Measurements from ENCODE around the gene APBA2. TPM values are rescaled to one million over a fixed set of nuclear protein-coding genes. Genes with fewer than 3 reads are reported as not detected.

The APBA2 gene
- total RNA-seq, 1 experiment from 2014 or later: not detected

DNA sequence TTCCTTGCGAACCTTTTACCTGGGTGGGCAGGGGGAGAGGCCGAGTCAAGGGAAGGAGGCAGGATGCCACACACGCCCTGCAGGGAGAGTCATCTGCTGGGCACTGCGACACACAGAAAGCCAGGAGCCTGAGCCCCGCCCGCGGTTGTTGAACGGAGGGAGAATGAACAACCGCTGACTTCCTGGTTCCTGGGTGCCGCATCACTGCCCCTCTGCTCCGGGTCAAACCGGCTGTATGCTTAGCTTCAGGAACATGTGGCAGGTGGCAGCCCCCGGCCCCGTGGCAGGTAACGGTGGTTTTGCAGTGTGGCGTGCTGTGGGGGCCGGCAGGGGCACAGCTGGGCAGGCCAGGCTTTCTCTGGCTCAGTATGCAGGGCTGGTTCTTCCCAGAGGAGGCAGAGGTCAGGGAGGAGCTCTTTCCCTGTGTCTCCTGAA, 33.4 kb downstream of the APBA2 start:
- H3K4me3 ChIP-seq (ENCODE audit: low read length): no peak overlapping the region
- H3K27ac ChIP-seq (ENCODE audit: low read length): no peak overlapping the region
- no peaks in the 10 kb centered on the region; the same call in 1 of the 2 replicates for H3K9me3 ChIP-seq (ENCODE audit: low read length)
- H3K4me1 ChIP-seq (ENCODE audit: low read length): no peaks in the 10 kb centered on the region
- H4K20me1 ChIP-seq (ENCODE audit: insufficient read depth, low read depth, low read length): no peaks in the 10 kb centered on the region
- no peaks in the 10 kb centered on the region for H3K36me3 ChIP-seq (ENCODE audit: insufficient read depth, low read length)
- H3K79me2 ChIP-seq (ENCODE audit: low read length): no peaks in the 10 kb centered on the region
- DNase-seq: no peak
- H3K9ac ChIP-seq (ENCODE audit: low read length): no peak overlapping the region
- H3K27me3 ChIP-seq (ENCODE audit: low read length): no peaks in the 10 kb centered on the region
- H2AFZ ChIP-seq (ENCODE audit: low read length): no peak overlapping the region
- H3K4me2 ChIP-seq (ENCODE audit: low read depth, low read length, poor library complexity, severe bottlenecking): no peak overlapping the region
- H3K9me2 ChIP-seq (replicated peaks; ENCODE audit: insufficient read depth, low read length): no peaks in the 10 kb centered on the region

DNA sequence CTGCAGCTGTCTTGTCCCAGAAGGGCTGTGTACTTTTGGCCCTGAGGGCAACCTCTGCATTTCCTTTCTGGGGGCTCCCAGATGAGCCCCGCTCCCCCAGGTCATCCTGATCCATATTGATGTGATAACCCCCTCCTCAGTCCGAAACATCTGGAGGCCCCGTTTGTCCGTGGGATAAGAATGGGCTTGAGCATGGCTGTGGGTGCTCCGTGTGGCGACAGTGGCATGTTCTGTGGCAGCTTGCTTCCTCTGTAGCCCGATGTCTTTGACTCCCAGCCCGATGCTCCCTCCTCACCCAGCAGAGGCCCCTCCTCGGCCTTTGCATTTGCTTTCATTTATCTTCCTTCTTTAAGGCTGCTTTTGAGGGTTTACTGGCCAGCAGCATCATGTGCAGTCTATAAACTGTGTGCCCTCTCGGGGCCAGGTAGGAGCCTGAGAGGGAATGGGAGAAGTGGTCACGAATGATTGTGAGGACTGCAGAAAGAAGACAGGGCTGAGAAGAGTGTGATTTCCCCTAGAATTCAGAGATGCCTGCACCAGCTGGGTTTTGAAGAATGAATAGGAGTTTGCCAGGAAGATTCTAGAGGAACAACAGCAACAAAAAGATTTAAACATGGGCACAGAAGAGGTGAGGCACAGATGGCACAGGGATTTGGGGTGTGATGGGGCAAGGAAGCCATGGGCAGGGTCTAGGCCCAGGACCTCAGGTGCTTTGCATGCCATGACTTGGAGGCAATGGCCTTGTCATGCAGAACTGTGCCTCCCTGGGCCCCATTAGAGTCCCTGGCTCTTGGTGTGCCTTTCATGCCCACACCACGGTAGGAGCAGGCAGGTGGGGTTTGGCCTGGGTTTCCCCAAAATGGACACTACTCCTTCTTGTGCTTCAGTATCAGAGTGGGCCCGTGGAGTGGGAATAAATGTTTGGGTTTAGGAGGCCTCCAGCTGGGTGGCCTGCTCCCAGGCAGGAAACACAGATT, 34.2 kb downstream of the APBA2 start:
- Histone ChIP-seq H2AFZ (ENCODE audit: low read length) (no peak overlapping the region), H3K27ac (ENCODE audit: low read length) (no peak overlapping the region), H3K4me2 (ENCODE audit: low read depth, low read length, poor library complexity, severe bottlenecking) (no peak overlapping the region), H3K4me1 (ENCODE audit: low read length) (no peaks in the 10 kb centered on the region), H3K4me3 (ENCODE audit: low read length) (no peak overlapping the region), H3K9ac (ENCODE audit: low read length) (no peak overlapping the region), H3K9me3 (ENCODE audit: low read length) (no peaks in the 10 kb centered on the region; the same call in 1 of the 2 replicates), H4K20me1 (ENCODE audit: insufficient read depth, low read depth, low read length) (no peaks in the 10 kb centered on the region), H3K9me2 (replicated peaks; ENCODE audit: insufficient read depth, low read length) (no peaks in the 10 kb centered on the region), H3K36me3 (ENCODE audit: insufficient read depth, low read length) (no peaks in the 10 kb centered on the region), H3K79me2 (ENCODE audit: low read length) (no peaks in the 10 kb centered on the region), H3K27me3 (ENCODE audit: low read length) (no peaks in the 10 kb centered on the region)
- no peak for DNase-seq

DNA sequence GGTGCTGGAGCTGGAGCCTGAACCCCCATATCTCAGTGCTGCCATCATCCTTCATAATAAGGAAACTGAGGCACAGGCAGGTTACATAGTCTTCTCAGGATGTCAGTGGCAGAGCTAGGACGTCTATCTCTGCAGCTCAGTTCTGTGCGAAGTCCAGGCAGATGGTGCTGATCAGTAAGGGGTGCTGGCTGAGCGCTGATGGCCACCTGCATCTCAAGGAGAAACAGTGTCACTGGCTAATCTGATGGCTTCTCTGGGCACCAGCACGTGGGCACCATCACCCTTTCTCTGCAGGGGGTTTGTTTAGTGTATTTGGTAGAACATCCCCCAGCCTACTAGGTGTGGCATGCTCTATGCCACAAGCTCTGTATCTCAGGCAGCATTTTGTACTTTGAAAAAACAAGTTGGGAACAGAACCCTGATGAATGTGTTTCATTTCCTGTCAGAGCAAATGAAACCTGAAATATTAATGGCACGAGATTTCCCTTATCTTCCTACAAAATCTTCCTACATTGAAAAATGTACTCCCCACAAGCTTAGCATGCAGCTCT, 35.1 kb downstream of the APBA2 start:
- H3K4me1 ChIP-seq (ENCODE audit: low read length): no peaks in the 10 kb centered on the region
- no peak overlapping the region for H3K27ac ChIP-seq (ENCODE audit: low read length)
- H3K4me2 ChIP-seq (ENCODE audit: low read depth, low read length, poor library complexity, severe bottlenecking): no peak overlapping the region

DNA sequence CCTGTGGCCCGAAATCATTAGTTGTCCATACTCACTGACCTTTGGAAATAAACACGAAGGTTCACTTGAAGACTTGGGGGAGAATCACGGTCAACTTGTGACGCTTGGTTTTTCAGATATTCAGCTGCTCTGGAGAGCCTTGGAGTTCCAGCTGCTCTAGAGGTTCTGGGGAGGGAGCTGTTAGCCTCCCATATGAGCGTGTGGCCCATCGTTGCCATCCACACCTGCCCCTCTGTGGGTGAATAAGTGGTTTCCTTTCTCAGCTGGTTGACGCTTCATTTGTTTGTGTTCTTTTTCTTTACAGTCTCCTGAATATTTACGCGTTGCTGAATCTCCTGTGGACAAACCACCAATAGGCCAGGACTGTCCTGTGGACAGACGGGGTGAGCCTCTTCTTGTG, 35.6 kb downstream of the APBA2 start:
- Histone ChIP-seq H3K9me2 (replicated peaks; ENCODE audit: insufficient read depth, low read length) (no peaks in the 10 kb centered on the region), H3K9me3 (ENCODE audit: low read length) (no peaks in the 10 kb centered on the region), H3K27me3 (ENCODE audit: low read length) (no peaks in the 10 kb centered on the region), H3K79me2 (ENCODE audit: low read length) (no peaks in the 10 kb centered on the region), H3K4me1 (ENCODE audit: low read length) (no peaks in the 10 kb centered on the region), H3K4me2 (ENCODE audit: low read depth, low read length, poor library complexity, severe bottlenecking) (no peak overlapping the region), H3K27ac (ENCODE audit: low read length) (no peak overlapping the region), H3K4me3 (ENCODE audit: low read length) (no peak overlapping the region), H3K36me3 (ENCODE audit: insufficient read depth, low read length) (no peaks in the 10 kb centered on the region), H2AFZ (ENCODE audit: low read length) (no peak overlapping the region), H4K20me1 (ENCODE audit: insufficient read depth, low read depth, low read length) (no peaks in the 10 kb centered on the region), H3K9ac (ENCODE audit: low read length) (no peak overlapping the region)
- DNase-seq: no peak

More for the DNA sequence above, 35.1 kb downstream of the APBA2 start:
- Histone ChIP-seq H4K20me1 (ENCODE audit: insufficient read depth, low read depth, low read length) (no peaks in the 10 kb centered on the region), H3K9me3 (ENCODE audit: low read length) (no peaks in the 10 kb centered on the region), H2AFZ (ENCODE audit: low read length) (no peak overlapping the region), H3K9me2 (replicated peaks; ENCODE audit: insufficient read depth, low read length) (no peaks in the 10 kb centered on the region), H3K9ac (ENCODE audit: low read length) (no peak overlapping the region), H3K79me2 (ENCODE audit: low read length) (no peaks in the 10 kb centered on the region), H3K36me3 (ENCODE audit: insufficient read depth, low read length) (no peaks in the 10 kb centered on the region), H3K4me3 (ENCODE audit: low read length) (no peak overlapping the region), H3K27me3 (ENCODE audit: low read length) (no peaks in the 10 kb centered on the region)
- no peak for DNase-seq

DNA sequence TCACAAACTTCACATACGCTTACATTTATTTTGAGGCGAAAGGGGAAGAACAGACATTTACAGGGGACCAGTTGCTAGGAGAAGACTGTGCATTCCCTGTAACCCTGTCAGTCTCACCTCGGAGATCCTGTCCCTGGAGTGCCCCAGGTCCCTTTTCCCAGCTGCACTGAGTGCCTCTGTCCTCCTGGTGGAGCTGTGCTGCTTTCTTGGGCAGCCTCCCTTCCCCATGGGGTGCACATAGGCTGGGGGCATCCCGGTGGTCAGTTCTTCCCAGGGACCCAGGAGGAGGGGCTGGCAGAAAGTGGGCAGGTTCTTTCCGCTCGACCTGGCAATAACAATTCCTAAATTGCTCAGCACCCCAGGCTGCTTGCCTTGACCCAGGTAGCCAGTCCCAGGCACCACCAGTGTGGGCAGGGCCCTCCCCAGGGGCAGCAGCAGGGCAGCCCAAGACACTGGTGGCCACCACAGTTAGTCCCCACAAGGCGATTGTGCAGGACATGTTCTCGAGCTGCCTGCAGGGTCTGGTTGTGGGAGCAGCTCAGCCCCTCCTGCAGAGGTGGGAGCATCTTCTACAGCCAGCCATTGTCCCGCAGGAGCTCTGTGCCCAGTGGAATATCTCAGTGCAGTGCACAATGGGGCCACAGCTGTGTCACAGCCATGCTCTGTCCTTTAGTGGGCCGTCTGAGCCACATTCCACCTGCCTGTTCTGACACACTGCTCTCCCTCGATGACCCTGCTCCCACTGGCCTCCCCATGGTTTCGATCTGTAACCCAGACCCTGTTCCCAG, 36.3 kb downstream of the APBA2 start:
- Histone ChIP-seq H3K27ac (ENCODE audit: low read length) (no peak overlapping the region), H3K4me3 (ENCODE audit: low read length) (no peak overlapping the region), H4K20me1 (ENCODE audit: insufficient read depth, low read depth, low read length) (no peaks in the 10 kb centered on the region), H3K36me3 (ENCODE audit: insufficient read depth, low read length) (no peaks in the 10 kb centered on the region), H3K9me3 (ENCODE audit: low read length) (no peaks in the 10 kb centered on the region), H3K4me2 (ENCODE audit: low read depth, low read length, poor library complexity, severe bottlenecking) (no peak overlapping the region), H3K9me2 (replicated peaks; ENCODE audit: insufficient read depth, low read length) (no peaks in the 10 kb centered on the region), H3K4me1 (ENCODE audit: low read length) (no peaks in the 10 kb centered on the region), H2AFZ (ENCODE audit: low read length) (no peak overlapping the region), H3K79me2 (ENCODE audit: low read length) (no peaks in the 10 kb centered on the region), H3K9ac (ENCODE audit: low read length) (no peak overlapping the region), H3K27me3 (ENCODE audit: low read length) (no peaks in the 10 kb centered on the region)
- peak; percentile 44 for DNase-seq

DNA sequence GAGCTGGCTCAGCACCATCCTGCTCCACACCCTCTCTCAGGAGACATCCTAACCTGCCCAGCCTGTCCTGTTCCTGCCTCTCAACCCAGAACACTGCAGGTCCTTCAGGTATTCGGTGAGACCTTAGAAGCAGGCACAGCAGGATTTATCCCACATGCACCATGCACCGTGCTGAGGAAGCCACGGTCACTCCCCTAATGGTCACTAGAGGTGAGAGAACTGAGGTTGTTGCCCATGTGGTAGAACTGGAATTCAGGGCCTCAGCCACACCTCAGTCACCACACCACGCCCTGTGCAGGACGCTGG, 36.9 kb downstream of the APBA2 start:
- no peaks in the 10 kb centered on the region for H3K9me3 ChIP-seq (ENCODE audit: low read length)
- no peaks in the 10 kb centered on the region for H3K79me2 ChIP-seq (ENCODE audit: low read length)
- H3K4me3 ChIP-seq (ENCODE audit: low read length): no peak overlapping the region

DNA sequence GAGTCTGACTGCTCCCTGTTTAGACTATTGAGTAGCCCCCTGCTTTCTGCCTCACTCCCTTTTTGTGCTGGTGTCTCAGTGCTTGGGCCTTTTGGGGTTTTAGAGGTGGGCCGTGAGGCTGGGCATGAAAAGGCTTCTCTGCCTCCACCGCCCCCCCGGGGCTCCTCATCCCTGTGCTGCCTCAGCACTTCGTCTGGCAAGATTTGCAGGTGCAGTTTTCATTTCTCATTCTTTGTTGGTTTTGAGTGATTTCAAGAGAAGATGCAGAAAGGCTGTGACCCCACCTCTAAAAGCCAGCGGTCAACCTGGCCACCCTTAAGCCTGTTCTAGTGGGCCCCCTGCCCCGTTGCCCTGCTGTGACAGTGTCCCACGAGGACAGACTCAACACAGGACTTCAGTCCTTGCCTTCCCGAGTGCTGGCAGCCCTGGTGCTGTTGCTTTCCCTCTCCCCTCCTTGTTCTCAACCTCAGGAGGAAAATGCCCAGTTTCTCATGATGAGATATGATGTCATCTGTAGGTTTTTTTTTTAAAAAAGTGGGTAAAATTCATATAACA, 38.0 kb downstream of the APBA2 start:
- Histone ChIP-seq H3K36me3 (ENCODE audit: insufficient read depth, low read length) (no peaks in the 10 kb centered on the region), H3K4me3 (ENCODE audit: low read length) (no peak overlapping the region), H4K20me1 (ENCODE audit: insufficient read depth, low read depth, low read length) (no peaks in the 10 kb centered on the region), H3K27me3 (ENCODE audit: low read length) (no peaks in the 10 kb centered on the region), H3K79me2 (ENCODE audit: low read length) (no peaks in the 10 kb centered on the region), H3K9ac (ENCODE audit: low read length) (no peak overlapping the region), H3K27ac (ENCODE audit: low read length) (no peak overlapping the region), H3K9me3 (ENCODE audit: low read length) (no peaks in the 10 kb centered on the region), H3K4me2 (ENCODE audit: low read depth, low read length, poor library complexity, severe bottlenecking) (no peak overlapping the region), H2AFZ (ENCODE audit: low read length) (no peak overlapping the region), H3K4me1 (ENCODE audit: low read length) (no peaks in the 10 kb centered on the region), H3K9me2 (replicated peaks; ENCODE audit: insufficient read depth, low read length) (no peaks in the 10 kb centered on the region)
- DNase-seq: no peak

More for the DNA sequence above, 36.9 kb downstream of the APBA2 start:
- no peaks in the 10 kb centered on the region for H3K36me3 ChIP-seq (ENCODE audit: insufficient read depth, low read length)
- H3K9ac ChIP-seq (ENCODE audit: low read length): no peak overlapping the region
- H3K27ac ChIP-seq (ENCODE audit: low read length): no peak overlapping the region
- no peak overlapping the region for H2AFZ ChIP-seq (ENCODE audit: low read length)
- H4K20me1 ChIP-seq (ENCODE audit: insufficient read depth, low read depth, low read length): no peaks in the 10 kb centered on the region
- H3K4me2 ChIP-seq (ENCODE audit: low read depth, low read length, poor library complexity, severe bottlenecking): no peak overlapping the region
- no peak for DNase-seq
- H3K4me1 ChIP-seq (ENCODE audit: low read length): no peaks in the 10 kb centered on the region
- no peaks in the 10 kb centered on the region for H3K27me3 ChIP-seq (ENCODE audit: low read length)
- H3K9me2 ChIP-seq (replicated peaks; ENCODE audit: insufficient read depth, low read length): no peaks in the 10 kb centered on the region

GRCh38 chr15:28927043-28927442, 41.3 kb downstream of the APBA2 start:
- no peak overlapping the region for H3K4me2 ChIP-seq (ENCODE audit: low read depth, low read length, poor library complexity, severe bottlenecking)
- no peak overlapping the region for H3K4me3 ChIP-seq (ENCODE audit: low read length)
- no peaks in the 10 kb centered on the region for H3K27me3 ChIP-seq (ENCODE audit: low read length)
- no peaks in the 10 kb centered on the region for H3K4me1 ChIP-seq (ENCODE audit: low read length)
- H3K9me2 ChIP-seq (replicated peaks; ENCODE audit: insufficient read depth, low read length): no peaks in the 10 kb centered on the region
- no peak overlapping the region for H3K9ac ChIP-seq (ENCODE audit: low read length)
- no peaks in the 10 kb centered on the region for H3K79me2 ChIP-seq (ENCODE audit: low read length)
- no peaks in the 10 kb centered on the region for H4K20me1 ChIP-seq (ENCODE audit: insufficient read depth, low read depth, low read length)
- no peaks in the 10 kb centered on the region for H3K36me3 ChIP-seq (ENCODE audit: insufficient read depth, low read length)
- no peak overlapping the region for H3K27ac ChIP-seq (ENCODE audit: low read length)
- H2AFZ ChIP-seq (ENCODE audit: low read length): no peak overlapping the region
- H3K9me3 ChIP-seq (ENCODE audit: low read length): no peaks in the 10 kb centered on the region
- DNase-seq: no peak
